Hematopoietic multipotent progenitor cell treated with erythropoietin and hydrocortisone succinate and interleukin-3 and kit ligand, for 8 days (in vitro differentiated cells): ENCODE measurements around the gene SRP9.
"Not testable (repeated sequence)": the region's sequence is repeated elsewhere in the genome, so short reads cannot be mapped to it uniquely, and the experiment has no call there.

Source experiments
- DNase-seq: peaks from one replicate; pipeline ENCODE4 v3.0.0-alpha.2; 2015

SRP9 gene

DNA sequence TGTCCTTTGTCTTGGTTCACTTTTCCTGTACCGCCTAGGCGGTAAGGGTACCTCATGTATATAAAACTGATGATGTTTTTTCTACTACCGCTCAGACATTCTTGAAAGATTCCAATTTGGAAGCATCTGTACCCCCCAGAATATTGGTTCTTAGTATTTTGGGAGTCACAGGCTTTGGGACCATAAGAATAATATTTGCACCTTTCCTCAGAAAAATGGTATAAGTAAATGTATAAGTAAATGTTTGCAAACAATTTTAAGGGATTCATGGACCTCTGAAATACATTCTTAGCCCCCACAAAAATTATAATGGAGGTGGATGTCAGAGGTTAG is 677 bp downstream of the SRP9 start:
- DNase-seq: no peak

GRCh38 chr1:225779165-225779564 is 1.5 kb downstream of the SRP9 start:
- DNase-seq: not testable (repeated sequence)

GRCh38 chr1:225780134-225780533 is 2.5 kb downstream of the SRP9 start:
- DNase-seq: no peak

DNA sequence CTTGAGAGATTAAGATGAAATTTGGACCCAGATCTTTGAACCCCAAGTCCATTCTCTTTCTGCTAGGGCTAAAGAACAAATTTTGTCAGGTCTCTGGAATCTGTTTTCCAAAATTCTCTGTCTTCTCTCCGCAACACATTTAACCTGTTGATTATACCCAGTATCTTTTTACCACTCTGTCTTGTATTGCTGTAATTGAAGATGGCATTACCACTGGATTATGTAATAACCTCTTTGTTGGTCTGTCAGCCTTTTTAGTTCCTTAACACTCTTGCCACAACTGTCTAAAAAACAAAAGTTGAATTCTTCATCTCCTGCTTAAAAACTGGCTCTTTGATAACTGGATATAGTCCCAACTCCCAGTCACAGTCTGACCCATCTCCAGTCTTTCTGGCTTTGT is 3.0 kb downstream of the SRP9 start:
- DNase-seq: no peak

DNA sequence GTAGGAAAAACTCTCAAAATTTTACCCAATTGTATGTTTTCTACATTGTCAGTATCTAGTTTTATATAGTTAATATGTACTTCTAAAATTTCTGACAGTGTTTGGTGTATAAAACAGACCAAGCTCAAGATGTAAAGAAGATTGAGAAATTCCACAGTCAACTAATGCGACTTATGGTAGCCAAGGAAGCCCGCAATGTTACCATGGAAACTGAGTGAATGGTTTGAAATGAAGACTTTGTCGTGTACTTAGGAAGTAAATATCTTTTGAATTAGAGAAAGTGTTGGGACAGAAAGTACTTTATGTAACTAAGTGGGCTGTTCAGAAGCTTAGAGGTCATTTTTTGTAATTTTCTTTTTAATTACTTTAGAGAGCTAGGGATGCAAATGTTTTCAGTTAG is 11.5 kb downstream of the SRP9 start:
- not testable (repeated sequence) for DNase-seq

DNA sequence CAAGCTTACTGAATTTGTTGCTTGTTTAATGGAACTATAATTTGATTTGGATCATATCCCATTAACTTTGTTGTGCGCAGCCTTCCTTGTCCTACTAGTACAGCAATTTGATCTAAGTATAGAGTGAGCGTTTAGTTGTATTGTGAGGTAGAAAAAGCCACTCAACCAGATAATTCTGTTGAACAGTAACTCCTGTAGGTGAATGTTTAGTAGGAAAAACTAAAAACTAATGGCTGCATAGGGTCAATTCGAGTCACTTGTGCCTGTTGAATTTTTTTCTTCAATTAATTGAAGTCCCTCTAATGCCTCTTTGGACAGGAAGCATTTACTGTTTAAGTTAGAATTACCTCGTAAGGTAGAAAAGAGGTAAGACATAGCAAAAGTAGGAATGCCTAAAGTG is 17.3 kb downstream of the SRP9 start:
- no peak for DNase-seq

GRCh38 chr1:225796097-225796496 is 18.5 kb downstream of the SRP9 start:
- not testable (repeated sequence) for DNase-seq

DNA sequence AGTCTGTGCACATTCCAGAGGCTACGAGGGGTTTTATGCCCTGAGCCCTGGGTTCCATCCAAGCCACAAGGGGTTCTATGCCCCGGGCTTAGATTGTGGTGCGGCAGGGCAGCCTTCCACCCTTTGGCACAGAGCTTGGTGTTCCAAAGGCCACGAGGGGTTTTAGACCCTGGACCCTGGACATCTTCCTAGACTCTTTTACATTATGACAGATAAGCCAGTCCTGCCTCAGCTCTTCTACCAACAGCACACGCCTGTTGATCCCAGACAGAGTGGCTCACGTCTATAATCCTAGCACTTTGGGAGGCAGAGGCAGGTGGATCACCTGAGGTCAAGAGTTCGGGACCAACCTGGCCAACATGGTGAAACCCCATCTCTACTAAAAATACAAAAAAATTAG is 23.5 kb downstream of the SRP9 start:
- DNase-seq: not testable (repeated sequence)

DNA sequence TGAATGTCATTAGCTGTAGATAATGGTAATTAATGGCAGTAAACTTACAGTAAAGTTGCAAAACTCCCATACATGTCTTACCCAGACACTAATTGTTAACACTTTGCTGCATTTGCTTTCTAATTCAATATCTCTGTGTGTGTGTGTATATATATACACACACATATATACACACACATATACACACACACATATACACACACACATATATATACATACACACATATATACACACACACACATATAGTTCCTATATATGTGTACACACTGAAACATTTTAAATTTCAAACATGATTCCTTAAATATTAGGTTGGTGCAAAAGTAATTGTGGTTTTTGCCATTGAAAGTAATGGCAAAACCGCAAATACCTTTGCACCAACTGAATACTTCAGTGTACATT is 28.6 kb downstream of the SRP9 start:
- no peak for DNase-seq

DNA sequence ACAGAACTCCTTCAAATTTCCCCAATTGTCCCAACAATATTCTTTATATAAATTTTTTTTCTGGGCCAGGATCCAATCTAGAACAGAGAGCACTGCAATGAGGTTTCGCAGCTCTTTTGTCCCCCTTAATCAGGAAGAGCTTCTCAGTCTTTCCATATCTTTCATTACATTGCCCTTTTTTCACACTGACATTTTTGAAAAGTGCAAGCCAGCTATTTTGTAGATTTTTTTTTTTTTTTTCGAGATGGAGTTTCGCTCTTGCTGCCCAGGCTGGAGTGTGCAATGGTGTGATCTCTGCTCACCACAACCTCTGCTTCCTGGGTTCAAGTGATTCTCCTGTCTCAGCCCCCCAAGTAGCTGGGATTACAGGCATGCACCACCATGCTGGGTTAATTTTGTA is 29.1 kb downstream of the SRP9 start:
- DNase-seq: not testable (repeated sequence)

DNA sequence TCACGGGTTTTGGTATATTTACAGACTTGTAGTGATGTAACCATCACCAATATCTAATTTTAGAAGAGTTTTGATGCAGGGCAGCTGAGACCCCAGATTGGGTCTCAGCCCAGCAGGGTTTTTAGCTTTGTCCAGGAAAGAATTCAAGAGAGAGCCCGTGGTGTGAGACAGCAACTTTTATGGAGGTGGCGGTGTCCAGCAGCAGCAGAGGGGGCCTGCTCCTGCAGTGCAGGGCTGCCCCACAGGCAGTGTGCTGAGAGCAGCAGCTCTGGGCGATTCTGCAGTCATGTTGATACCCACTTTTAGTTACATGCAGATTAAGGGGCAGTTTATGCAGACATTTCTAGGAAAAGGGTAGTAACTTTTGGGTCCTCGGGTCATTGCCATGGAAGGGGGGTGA is 30.5 kb downstream of the SRP9 start:
- DNase-seq: peak; percentile 53

- DNase-seq: peak; percentile 86
Observed at GRCh38 chr1:225809842-225810578, 32.4 kb downstream of the SRP9 start, which contains the start of gene EPHX1. EPHX1 (plus strand) TSS chr1:225810124; CDS start chr1:225828730, 18,606 bp downstream.

- not testable (repeated sequence) for DNase-seq
Observed at GRCh38 chr1:225810579-225811538, 33.2 kb downstream of the SRP9 start.

DNA sequence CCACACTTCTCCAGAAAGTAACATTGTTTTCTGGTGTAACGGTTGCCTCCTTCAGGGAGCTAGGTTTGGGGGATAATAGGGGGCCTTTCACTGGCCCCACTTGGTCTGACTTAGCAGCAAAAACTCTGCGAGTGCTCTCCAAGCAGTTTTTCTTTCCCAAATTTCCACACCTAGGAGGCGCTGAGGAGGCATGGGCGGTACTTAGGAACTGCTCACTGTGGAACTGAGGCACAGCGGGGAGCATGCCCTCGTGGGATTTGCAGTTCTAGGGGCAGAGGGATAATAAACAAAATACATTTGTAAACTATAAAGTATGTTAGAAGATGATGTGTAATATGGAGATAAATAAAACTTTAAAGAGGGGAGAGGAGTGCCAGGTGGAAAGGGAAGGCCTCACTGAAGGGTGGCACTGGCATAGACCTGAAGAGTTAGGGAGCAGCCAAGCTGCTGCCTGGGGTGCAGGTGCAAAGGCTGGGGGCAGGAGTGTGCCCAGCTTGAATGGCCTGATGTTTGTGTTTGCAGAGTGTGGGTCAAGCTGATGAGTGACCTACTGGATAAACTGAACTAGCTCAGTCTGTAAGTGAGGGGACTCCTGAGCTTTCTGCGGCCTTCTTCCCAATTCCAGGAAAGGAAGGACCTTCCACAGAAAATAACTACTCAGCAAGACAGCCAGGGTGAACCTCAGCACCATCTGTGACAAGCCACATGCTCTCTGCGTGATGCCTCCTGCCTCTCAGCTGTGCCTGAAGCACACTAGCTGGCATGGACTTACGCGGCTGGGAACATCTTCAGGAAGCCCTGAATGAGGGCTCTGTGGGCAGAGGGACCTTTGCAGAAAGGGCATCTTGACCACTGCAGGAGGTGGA is 34.2 kb downstream of the SRP9 start:
- no peak for DNase-seq

GRCh38 chr1:225812488-225813213 is 35.0 kb downstream of the SRP9 start:
- DNase-seq: no peak

DNA sequence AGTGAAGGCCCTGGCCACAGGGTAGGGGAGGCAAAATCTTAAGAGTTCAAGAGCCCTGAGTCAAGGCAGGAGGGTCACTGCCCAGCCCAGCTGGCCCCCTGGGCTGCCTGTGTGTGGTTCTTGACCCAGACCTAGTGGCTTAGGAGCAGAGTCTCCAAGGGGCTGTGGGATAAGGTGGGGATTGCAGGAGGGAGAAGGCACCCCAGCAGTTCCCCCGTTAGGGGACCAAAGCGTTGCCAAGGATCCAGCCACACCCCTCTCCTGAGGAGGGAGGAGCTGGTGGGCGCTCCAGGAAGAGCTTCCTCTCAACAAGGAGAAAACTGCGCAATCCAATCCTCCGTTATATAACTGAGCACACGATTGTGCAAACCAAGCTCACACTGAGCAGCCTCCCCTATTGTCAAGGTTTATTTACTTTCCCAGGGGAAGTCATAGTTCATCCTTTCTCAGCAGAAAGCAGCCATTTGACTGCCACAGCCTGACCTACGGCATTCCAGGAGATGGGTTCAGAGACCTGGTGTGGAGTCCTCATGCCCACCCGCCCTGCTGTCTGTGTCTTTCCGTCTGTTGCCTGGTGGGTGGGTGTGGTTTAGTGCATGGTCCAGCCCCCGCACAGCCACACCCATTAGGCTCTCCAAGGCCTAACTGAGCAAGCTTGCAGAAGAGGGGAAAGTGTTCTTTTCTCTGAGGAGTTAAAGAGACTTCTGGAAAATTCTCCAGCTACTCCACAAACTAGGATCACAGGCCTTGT is 35.8 kb downstream of the SRP9 start:
- peak; percentile 71 for DNase-seq

GRCh38 chr1:225814381-225814780 is 36.8 kb downstream of the SRP9 start:
- no peak for DNase-seq

GRCh38 chr1:225815090-225815489 is 37.5 kb downstream of the SRP9 start:
- not testable (repeated sequence) for DNase-seq

DNA sequence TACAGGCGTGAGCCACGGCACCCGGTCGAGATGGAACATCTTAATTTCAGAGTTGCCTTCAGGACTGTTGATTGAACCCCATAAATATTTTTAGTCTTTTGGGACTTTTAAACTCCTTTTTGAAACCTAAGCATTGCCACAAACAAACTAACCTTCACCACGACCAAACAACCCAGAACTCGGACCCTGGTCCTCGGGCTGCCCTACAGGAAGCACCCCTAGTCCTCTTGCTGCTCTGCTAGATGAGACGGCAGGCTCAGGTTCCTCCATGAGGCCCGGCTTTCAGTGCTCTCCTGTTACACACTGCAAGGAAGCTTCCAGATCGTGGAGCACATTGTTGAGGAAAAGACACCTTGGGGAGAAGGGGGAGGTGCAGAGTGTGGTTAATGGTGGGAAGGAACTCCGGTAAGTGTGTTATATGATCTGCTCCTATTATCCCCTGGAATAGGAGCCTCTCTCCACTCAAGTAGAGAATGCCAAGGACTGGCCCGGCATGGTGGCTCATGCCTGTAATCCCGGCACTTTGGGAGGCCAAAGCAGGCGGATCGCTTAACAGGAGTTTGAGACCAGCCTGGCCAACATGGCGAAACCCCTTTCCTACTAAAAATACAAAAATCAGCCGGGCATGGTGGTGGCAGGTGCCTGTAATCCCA is 38.0 kb downstream of the SRP9 start:
- DNase-seq: no peak

DNA sequence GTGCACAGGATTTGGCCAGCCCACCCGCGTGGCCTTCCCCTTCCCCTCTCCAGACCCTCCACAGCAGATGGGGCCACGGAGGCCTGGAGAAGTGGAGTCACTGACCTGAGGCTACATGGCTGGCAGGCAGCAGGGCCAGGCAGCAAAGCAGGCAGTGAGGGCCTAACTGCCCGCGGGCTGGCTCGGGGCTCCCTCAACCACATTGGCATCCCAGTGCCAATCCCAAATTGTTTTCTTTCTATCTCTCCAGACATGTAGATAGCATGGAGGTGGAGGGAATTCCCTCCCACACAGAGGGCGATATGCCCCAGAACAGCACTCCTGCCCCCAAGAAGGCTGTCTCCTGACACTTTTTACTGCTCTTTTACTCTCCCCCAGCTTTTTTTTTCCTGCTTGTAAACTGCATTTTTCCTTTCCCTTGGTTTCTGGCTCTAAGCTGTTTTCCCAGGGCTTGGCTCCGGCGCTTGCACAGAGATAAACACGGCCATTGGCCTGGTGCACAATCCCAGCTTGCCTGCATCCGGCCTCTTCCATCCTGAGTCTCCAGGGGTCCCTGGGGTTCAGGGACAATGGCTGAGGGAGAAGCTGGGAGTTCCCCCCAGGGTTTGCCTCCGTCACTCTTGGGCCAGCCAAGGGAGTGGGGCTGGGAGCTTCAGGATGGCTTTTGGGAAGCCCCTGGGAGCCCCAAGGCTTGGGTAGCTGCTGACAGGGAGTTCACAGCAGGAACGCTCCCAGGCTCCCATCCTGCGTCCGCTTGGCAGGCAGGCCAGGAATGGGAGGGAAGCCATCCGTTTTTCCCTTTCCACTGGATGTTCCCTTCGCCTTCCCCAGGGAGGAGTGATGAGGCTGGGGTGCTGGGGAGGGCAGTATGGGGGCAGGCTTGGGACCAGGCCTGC is 39.3 kb downstream of the SRP9 start:
- no peak for DNase-seq
